Cardiac muscle cell (in vitro differentiated cells and primary cell): ENCODE measurements around the gene CTXND1. TPM values are rescaled to one million over a fixed set of nuclear protein-coding genes. Genes with fewer than 3 reads are reported as not detected.

Experiments
- DNase-seq, 2 donors: peaks; one replicate each; pipeline versions ENCODE4 v3.0.0 to v3.0.0-alpha.2; 2010 to 2017; ENCODE audit warnings: low read depth in 1 of 2, low spot score in 1 of 2
- H3K27ac ChIP-seq: fragments of 200-600 bp; sonication (generic); 2 replicates; pipeline ENCODE4 v1.5.1; 2016
- H3K27me3 ChIP-seq: fragments of 200-600 bp; sonication (generic); 2 replicates; pipeline ENCODE4 v1.6.0; 2016; ENCODE audit warnings: control low read depth
- H3K36me3 ChIP-seq: fragments of 200-600 bp; sonication (generic); 2 replicates; pipeline ENCODE4 v1.5.1; 2016; ENCODE audit warnings: control low read depth
- H3K4me1 ChIP-seq: fragments of 200-600 bp; sonication (generic); 2 replicates; pipeline ENCODE4 v1.8.1; 2017; ENCODE audit warnings: low read depth, mild to moderate bottlenecking, mixed run types
- H3K4me3 ChIP-seq: fragments of 200-600 bp; sonication (generic); 2 replicates; pipeline ENCODE4 v1.5.1; 2016; ENCODE audit warnings: mild to moderate bottlenecking
- H3K9me3 ChIP-seq: fragments of 200-600 bp; sonication (generic); 2 replicates; pipeline ENCODE4 v1.5.1; 2017; ENCODE audit warnings: low read depth, mild to moderate bottlenecking, control low read depth
- polyA plus RNA-seq: library from polyadenylated mRNA; unstranded; fragments of >200 nt; fragmentation: Nextera tagmentation; extraction: Ambion mirVana; gene quantifications from 2 replicates; pipeline ENCODE4 v1.2.1, GENCODE V29; 2016
- total RNA-seq: library from RNA; depleted of rRNA; stranded (reverse); fragments of >200 nt; gene quantifications from 2 replicates; pipeline ENCODE4 v1.2.3, GENCODE V29; 2016
- TF ChIP-seq, protein P1 (sequence below): IDR thresholded peaks from 2 replicates; pipeline ENCODE4 v1.5.1; 2012; ENCODE audit warnings: low read depth, mild to moderate bottlenecking, low read length

Gene CTXND1
- total and polyA plus RNA-seq, 2 experiments from 2014 or later: 0.09 to 0.27 TPM

DNA sequence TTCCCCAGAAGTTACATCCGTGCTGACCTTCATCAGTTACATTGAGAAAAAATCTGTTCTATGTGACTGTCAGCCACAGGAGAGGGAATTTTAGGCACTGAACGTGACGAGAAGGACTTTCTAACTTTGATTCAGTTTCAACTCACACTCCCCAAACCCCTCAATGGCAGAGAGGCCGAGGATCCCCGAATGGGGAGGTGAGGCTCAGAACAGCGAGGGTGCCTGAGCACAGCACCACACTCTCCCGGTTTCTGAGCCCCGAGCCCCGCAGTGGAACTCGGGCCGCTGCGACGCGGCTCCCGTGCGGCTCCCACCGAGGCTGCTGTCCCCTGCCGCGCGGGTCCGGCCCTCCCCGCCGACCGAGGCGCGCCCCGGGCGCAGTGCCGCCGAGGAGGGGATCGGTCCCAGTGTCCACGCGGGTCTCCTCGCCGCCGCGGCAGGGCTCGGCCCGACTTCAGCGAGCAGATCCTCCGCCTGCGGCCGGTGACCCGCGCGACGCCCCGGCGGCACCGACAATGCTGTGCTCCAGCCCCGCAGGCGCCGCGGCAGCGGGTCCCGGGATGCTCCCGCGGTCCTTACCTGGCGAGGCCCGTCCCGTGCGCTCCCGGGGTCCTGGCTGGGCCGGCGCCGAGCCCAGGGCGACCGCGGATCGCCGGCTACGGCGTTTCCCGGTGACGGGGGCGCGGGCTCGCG lies 439 bp downstream of the CTXND1 start:
- peaks cover 4% of the 10 kb centered on the region for H3K4me1 ChIP-seq
- DNase-seq: no peak
- H3K4me3 ChIP-seq: peak overlapping the region; percentile 25
- TF ChIP-seq, protein P1, sequence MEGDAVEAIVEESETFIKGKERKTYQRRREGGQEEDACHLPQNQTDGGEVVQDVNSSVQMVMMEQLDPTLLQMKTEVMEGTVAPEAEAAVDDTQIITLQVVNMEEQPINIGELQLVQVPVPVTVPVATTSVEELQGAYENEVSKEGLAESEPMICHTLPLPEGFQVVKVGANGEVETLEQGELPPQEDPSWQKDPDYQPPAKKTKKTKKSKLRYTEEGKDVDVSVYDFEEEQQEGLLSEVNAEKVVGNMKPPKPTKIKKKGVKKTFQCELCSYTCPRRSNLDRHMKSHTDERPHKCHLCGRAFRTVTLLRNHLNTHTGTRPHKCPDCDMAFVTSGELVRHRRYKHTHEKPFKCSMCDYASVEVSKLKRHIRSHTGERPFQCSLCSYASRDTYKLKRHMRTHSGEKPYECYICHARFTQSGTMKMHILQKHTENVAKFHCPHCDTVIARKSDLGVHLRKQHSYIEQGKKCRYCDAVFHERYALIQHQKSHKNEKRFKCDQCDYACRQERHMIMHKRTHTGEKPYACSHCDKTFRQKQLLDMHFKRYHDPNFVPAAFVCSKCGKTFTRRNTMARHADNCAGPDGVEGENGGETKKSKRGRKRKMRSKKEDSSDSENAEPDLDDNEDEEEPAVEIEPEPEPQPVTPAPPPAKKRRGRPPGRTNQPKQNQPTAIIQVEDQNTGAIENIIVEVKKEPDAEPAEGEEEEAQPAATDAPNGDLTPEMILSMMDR: no peak
- H3K27me3 ChIP-seq: peaks cover 95% of the 10 kb centered on the region
- no peak overlapping the region for H3K27ac ChIP-seq
- H3K9me3 ChIP-seq: no peaks in the 10 kb centered on the region
- H3K36me3 ChIP-seq: no peaks in the 10 kb centered on the region

DNA sequence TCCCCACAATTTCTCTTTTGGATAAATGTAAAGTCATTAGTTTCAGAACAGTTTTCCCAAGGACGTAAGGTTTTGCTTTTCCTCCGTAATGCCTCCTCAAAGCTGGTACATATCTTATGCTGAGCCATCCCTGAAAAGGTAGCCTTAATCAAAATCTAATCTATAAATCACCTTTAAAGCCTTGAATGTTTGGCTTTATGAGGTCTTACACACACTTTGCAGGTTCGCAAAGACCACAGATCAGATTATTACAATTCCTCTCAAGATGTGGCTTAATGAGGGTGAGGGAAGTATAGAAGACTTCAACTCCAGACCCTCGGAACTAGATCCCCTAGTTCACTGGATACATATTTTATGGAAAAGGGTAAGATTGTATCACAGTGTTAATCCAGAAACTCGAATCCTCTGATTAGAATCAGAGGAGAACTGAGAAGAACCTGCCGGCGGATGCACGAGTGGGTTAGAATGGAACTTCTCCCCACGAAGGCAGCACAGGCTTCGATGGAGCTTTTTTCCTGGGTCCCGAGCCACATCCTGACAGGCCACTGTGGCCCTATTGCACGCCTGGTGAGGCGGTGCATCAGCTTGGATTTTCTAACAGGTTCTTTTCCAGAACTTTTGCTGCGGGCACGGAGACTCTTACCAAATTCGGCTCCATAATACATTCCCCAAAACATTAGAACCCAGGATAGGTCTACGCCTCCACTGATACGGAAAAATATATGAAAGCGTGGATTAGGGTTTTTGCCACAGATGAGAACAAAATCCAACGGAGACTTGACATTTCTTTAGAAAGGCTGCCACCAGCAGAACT lies 1.2 kb downstream of the CTXND1 start:
- Histone ChIP-seq H3K4me3 (no peak overlapping the region), H3K36me3 (no peaks in the 10 kb centered on the region), H3K4me1 (peaks cover 4% of the 10 kb centered on the region), H3K9me3 (no peaks in the 10 kb centered on the region), H3K27ac (no peak overlapping the region), H3K27me3 (peaks cover 88% of the 10 kb centered on the region)
- TF ChIP-seq, protein P1: no peak
- DNase-seq: no peak

DNA sequence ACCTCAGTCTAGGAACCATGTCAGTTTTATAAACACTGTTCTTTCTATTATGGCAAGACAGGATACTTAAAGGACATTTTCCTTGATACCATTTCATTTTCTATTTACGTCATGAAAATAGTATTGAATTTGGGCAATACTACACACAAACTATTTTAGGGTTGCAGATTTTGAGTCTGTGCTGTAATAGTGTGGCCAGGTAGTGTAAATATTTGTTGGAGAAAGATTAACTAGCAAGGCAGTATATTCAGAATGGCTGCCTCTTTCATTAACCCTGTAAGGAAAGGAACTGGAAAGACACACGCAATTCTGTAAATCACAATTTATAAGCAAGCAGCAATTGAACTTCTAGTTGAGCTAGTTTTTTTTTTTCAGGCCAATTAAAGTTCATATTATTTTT lies 2.0 kb downstream of the CTXND1 start:
- TF ChIP-seq, protein P1: no peak
- Histone ChIP-seq H3K27me3 (peaks cover 79% of the 10 kb centered on the region), H3K9me3 (no peaks in the 10 kb centered on the region)

DNA sequence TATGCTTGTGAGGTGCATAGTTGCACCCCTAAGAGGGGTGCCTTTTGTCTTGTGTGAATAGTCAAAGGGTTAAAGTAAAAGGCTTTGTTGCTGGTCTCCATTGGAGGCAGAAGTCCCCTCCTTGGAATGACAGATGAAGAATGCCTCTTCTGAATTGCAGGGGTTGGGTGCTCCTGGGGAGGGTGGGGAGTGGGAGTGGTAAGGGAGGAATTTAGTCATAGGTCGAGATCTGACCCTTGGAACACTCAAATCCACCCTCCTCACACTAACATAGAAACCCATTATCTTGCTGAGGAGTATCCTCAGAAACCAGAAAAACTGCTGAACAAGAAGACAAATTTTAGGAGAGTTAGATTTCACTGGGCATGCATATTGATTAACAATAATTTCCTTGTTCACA lies 4.7 kb downstream of the CTXND1 start:
- Histone ChIP-seq H3K36me3 (no peaks in the 10 kb centered on the region), H3K4me3 (no peak overlapping the region), H3K4me1 (peaks cover 3% of the 10 kb centered on the region), H3K27ac (no peak overlapping the region), H3K9me3 (no peaks in the 10 kb centered on the region), H3K27me3 (peaks cover 53% of the 10 kb centered on the region)
- no peak for DNase-seq
- TF ChIP-seq, protein P1: no peak

More for the DNA sequence above, 2.0 kb downstream of the CTXND1 start:
- H3K4me3 ChIP-seq: no peak overlapping the region
- H3K27ac ChIP-seq: no peak overlapping the region
- no peak for DNase-seq
- H3K4me1 ChIP-seq: peaks cover 4% of the 10 kb centered on the region
- no peaks in the 10 kb centered on the region for H3K36me3 ChIP-seq

DNA sequence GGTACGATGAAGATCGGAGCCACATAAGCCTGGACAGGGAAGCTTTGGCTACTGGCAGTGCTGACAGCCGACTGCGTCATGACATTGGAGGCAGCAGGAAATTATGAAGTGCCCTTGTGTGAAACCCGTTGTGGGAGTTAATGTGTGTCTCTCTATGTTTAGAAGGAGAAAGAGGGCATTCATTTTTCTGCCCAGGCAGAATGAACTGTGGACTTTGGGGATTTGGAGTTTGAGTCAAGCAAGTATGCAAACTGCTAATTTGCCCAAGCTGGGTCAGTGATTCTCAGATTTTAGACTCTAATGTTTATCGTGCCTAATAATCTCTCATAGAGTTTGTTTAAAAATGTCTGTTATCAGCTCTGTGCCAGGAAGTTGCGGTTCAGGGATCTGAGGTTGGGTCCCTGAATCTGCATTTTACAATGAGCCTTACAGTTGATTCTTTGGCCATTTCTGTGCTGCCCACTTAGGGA lies 5.6 kb downstream of the CTXND1 start:
- H3K4me3 ChIP-seq: no peak overlapping the region
- H3K9me3 ChIP-seq: no peaks in the 10 kb centered on the region
- H3K27me3 ChIP-seq: peaks cover 44% of the 10 kb centered on the region
- no peaks in the 10 kb centered on the region for H3K36me3 ChIP-seq
- TF ChIP-seq, protein P1: no peak
- H3K4me1 ChIP-seq: no peaks in the 10 kb centered on the region
- H3K27ac ChIP-seq: no peak overlapping the region
- no peak for DNase-seq
